HCT116 (cell line): Measurements from ENCODE around the gene ATF7. TPM values are rescaled to one million over a fixed set of nuclear protein-coding genes. Genes with fewer than 3 reads are reported as not detected.

Experiments
- ATAC-seq: fragments of 200-7000 bp; cut with Tn5 transposase; 2 replicates; pipeline ENCODE4 v1.9.1; 2020; ENCODE audit warnings: mild to moderate bottlenecking, moderate library complexity
- BruUV-seq: library from RNA; stranded (reverse); fragments of 400-500 nt; replicated peaks from 2 replicates; lab custom pipeline; 2021; lab: Mats Ljungman, UMichigan
- CTCF ChIA-PET: fragments of 300-600 bp; sonication (Branson Sonifier 250); formaldehyde crosslinking; loops from one replicate; lab custom pipeline; 2021; ENCODE audit warnings: antibody characterized with exemption; lab: Charles Lee
- POLR2A ChIA-PET: fragments of 300-600, 350-600 bp; sonication (Branson Sonifier 250); formaldehyde crosslinking; loops from one replicate; lab custom pipeline; 2021; ENCODE audit warnings: antibody characterized with exemption; lab: Charles Lee
- RAD21 ChIA-PET, 2 experiments: fragments of 300-600 bp; sonication (Branson Sonifier 250); formaldehyde crosslinking; loops; one replicate each; lab custom pipeline; 2023; ENCODE audit warnings: low total read pairs in 2 of 2; ENCODE audit not compliant: uncharacterized antibody in 2 of 2, unreplicated experiment in 2 of 2, low non-redundant PET in 1 of 2; lab: Charles Lee
- DNase-seq: peaks from one replicate; pipeline ENCODE4 v3.0.0-alpha.2; 2010; ENCODE audit warnings: low read depth, low spot score
- H2AFZ ChIP-seq: fragments of 200-600 bp; shearing (Covaris generic), sonication (generic); 2 replicates; pipeline ENCODE4 v1.6.1; 2017; ENCODE audit warnings: low read depth, mixed run types, mixed read lengths, antibody characterized with exemption, low read length; ENCODE audit not compliant: poor library complexity, severe bottlenecking
- H3K27ac ChIP-seq: 2 replicates; pipeline ENCODE4 v1.5.1; 2012; ENCODE audit warnings: low read depth, low read length
- H3K27me3 ChIP-seq: fragments of 200-600 bp; sonication (generic); 2 replicates; pipeline ENCODE4 v1.6.1; 2016; ENCODE audit warnings: mixed run types, low read length, mixed read lengths; ENCODE audit not compliant: insufficient read depth
- H3K36me3 ChIP-seq, 2 experiments: fragments of 200-500 bp in 1 of 2; fragments of 200-600 bp in 1 of 2; sonication (Bioruptor generic) in 1 of 2; sonication (generic) in 1 of 2; 2 replicates each; pipeline versions ENCODE4 v1.5.1 to v1.6.1; 2014 to 2016; ENCODE audit warnings: low read length in 2 of 2, inconsistent platforms in 1 of 2, mixed read lengths in 1 of 2, mixed run types in 1 of 2; ENCODE audit not compliant: insufficient read depth in 2 of 2, control insufficient read depth in 1 of 2
- H3K4me1 ChIP-seq, 2 experiments: fragments of 200-600 bp in 1 of 2; sonication (generic) in 1 of 2; 2 replicates each; pipeline versions ENCODE4 v1.5.1 to v1.6.1; 2012 to 2017; ENCODE audit warnings: low read length in 2 of 2, inconsistent platforms in 1 of 2, mild to moderate bottlenecking in 1 of 2, mixed read lengths in 1 of 2, mixed run types in 1 of 2, moderate library complexity in 1 of 2; ENCODE audit not compliant: insufficient read depth in 2 of 2, control insufficient read depth in 1 of 2
- H3K4me2 ChIP-seq: fragments of 200-600 bp; sonication (generic); 2 replicates; pipeline ENCODE4 v1.6.1; 2017; ENCODE audit warnings: mixed run types, low read length, mixed read lengths
- H3K4me3 ChIP-seq, 2 experiments: fragments of 200-600 bp in 1 of 2; sonication (generic) in 1 of 2; replicated peaks in 1 of 2; 2 replicates each; pipeline ENCODE4 v1.5.1; 2011 to 2016; ENCODE audit warnings: low read length in 2 of 2, control low read depth in 1 of 2, low read depth in 1 of 2, mild to moderate bottlenecking in 1 of 2, mixed read lengths in 1 of 2, mixed run types in 1 of 2
- H3K79me2 ChIP-seq: fragments of 200-600 bp; sonication (generic); 2 replicates; pipeline ENCODE4 v1.6.1; 2017; ENCODE audit warnings: mild to moderate bottlenecking, mixed run types, low read length, moderate library complexity, mixed read lengths; ENCODE audit not compliant: insufficient read depth
- H3K9ac ChIP-seq: fragments of 200-600 bp; sonication (generic); 2 replicates; pipeline ENCODE4 v1.6.1; 2016; ENCODE audit warnings: low read length, mixed read lengths
- H3K9me2 ChIP-seq: fragments of 200-600 bp; sonication (generic), shearing (Covaris generic); 2 replicates; pipeline ENCODE4 v1.6.1; 2017; ENCODE audit warnings: mixed run types, mild to moderate bottlenecking, moderate library complexity; ENCODE audit not compliant: insufficient read depth
- H3K9me3 ChIP-seq, 2 experiments: fragments of 200-500 bp in 1 of 2; fragments of 200-600 bp in 1 of 2; sonication (Bioruptor generic) in 1 of 2; sonication (generic) in 1 of 2; 2 replicates each; pipeline ENCODE4 v1.6.1; 2014 to 2017; ENCODE audit warnings: low read length in 2 of 2, mixed read lengths in 2 of 2, inconsistent platforms in 1 of 2, low read depth in 1 of 2, mild to moderate bottlenecking in 1 of 2, mixed run types in 1 of 2, moderate library complexity in 1 of 2; ENCODE audit not compliant: control insufficient read depth in 1 of 2, insufficient read depth in 1 of 2
- H4K20me1 ChIP-seq: fragments of 200-600 bp; sonication (generic), shearing (Covaris generic); 2 replicates; pipeline ENCODE4 v1.6.1; 2017; ENCODE audit warnings: mixed run types, mild to moderate bottlenecking, moderate library complexity; ENCODE audit not compliant: insufficient read depth
- ATF3 ChIP-seq: IDR thresholded peaks from 2 replicates; pipeline ENCODE4 v1.6.1; 2012
- CBX3 ChIP-seq: IDR thresholded peaks from 2 replicates; pipeline ENCODE4 v1.6.1; 2012; ENCODE audit warnings: low read depth
- CEBPB ChIP-seq: IDR thresholded peaks from 2 replicates; pipeline ENCODE4 v1.6.1; 2012; ENCODE audit warnings: low read depth
- EGR1 ChIP-seq: IDR thresholded peaks from 2 replicates; pipeline ENCODE4 v1.6.1; 2012; ENCODE audit warnings: low read depth
- EZH2 ChIP-seq: fragments of 200-600 bp; sonication (generic); IDR thresholded peaks from 2 replicates; pipeline ENCODE4 v1.6.1; 2017; ENCODE audit warnings: antibody characterized with exemption, mixed run types
- FOSL1 ChIP-seq: IDR thresholded peaks from 2 replicates; pipeline ENCODE4 v1.6.1; 2012; ENCODE audit warnings: low read depth
- JUND ChIP-seq: IDR thresholded peaks from 2 replicates; pipeline ENCODE4 v1.6.1; 2012
- MAX ChIP-seq: IDR thresholded peaks from 2 replicates; pipeline ENCODE4 v1.6.1; 2012
- REST ChIP-seq: IDR thresholded peaks from 2 replicates; pipeline ENCODE4 v1.6.1; 2012; ENCODE audit warnings: low read depth
- TCF7L2 ChIP-seq: IDR thresholded peaks from 2 replicates; pipeline ENCODE4 v1.7.0; 2011; ENCODE audit warnings: borderline replicate concordance, inconsistent platforms; ENCODE audit not compliant: insufficient read depth, insufficient read length; ENCODE audit errors: extremely low read depth
- YY1 ChIP-seq: IDR thresholded peaks from 2 replicates; pipeline ENCODE4 v1.6.1; 2011; ENCODE audit warnings: low read length, low read depth, moderate library complexity, mild to moderate bottlenecking; ENCODE audit not compliant: insufficient replicate concordance; ENCODE audit errors: extremely low read depth
- ZBTB33 ChIP-seq: IDR thresholded peaks from 2 replicates; pipeline ENCODE4 v1.6.1; 2011; ENCODE audit warnings: mild to moderate bottlenecking, low read length, moderate library complexity; ENCODE audit not compliant: insufficient replicate concordance; ENCODE audit errors: extremely low read depth
- ZFX ChIP-seq: fragments of 450-650 bp; IDR thresholded peaks from 2 replicates; pipeline ENCODE4 v1.6.1; 2017
- ZNF274 ChIP-seq: fragments of 200-500 bp; sonication (Bioruptor generic); IDR thresholded peaks from 2 replicates; pipeline ENCODE4 v1.6.1; 2014; ENCODE audit warnings: mild to moderate bottlenecking, low read depth, low read length, inconsistent platforms
- intact Hi-C: fragments of 100-400 bp; cut with micrococcal nuclease; formaldehyde crosslinking; loops from 2 replicates; pipeline ENCODE4 v1.10.0; 2022
- total RNA-seq: library from RNA; stranded (reverse); gene quantifications from one replicate; pipeline ENCODE4 v1.2.1, GENCODE V29; 2021; ENCODE audit not compliant: unreplicated experiment

ATF7 gene
- total RNA-seq, 1 experiment from 2014 or later, result 24.0 TPM

- BruUV-seq, result no TSS peak
- H2AFZ ChIP-seq, result no peak overlapping the region
- H3K36me3 ChIP-seq, result no peaks in the 10 kb centered on the region
- no peak overlapping the region for H3K9ac ChIP-seq
- no peak for TF ChIP-seq JUND
- TF ChIP-seq ZFX, result no peak
- TF ChIP-seq CBX3, result no peak
- TF ChIP-seq MAX, result no peak
- no peak for TF ChIP-seq FOSL1
- TF ChIP-seq ATF3, result no peak
- TF ChIP-seq, all 23 proteins: peak for 0
- H3K79me2 ChIP-seq, result no peaks in the 10 kb centered on the region
- no peak overlapping the region for H3K4me2 ChIP-seq
- no peak overlapping the region for H3K27ac ChIP-seq
- RAD21 ChIA-PET, result no interaction called here
- no peak overlapping the region for H3K4me3 ChIP-seq
- no peaks in the 10 kb centered on the region for H3K9me2 ChIP-seq
- H3K4me1 ChIP-seq, result no peaks in the 10 kb centered on the region
- intact Hi-C loops, result no loop called here
- POLR2A ChIA-PET, result no interaction called here
- DNase-seq, result no peak
- ATAC-seq, result no peak
- no peaks in the 10 kb centered on the region for H4K20me1 ChIP-seq
- CTCF ChIA-PET, result no interaction called here
- H3K27me3 ChIP-seq, result no peaks in the 10 kb centered on the region
- H3K9me3 ChIP-seq, result no peaks in the 10 kb centered on the region
Observed at GRCh38 chr12:53638057-53638456, 11.9 kb upstream of the ATF7 start.

GRCh38 chr12:53636641-53637040 is 10.5 kb upstream of the ATF7 start:
- ATAC-seq, result no peak
- no peak overlapping the region for H3K9ac ChIP-seq
- no peaks in the 10 kb centered on the region for H3K9me2 ChIP-seq
- H4K20me1 ChIP-seq, result no peaks in the 10 kb centered on the region
- H3K4me1 ChIP-seq, result no peaks in the 10 kb centered on the region
- ChIA-PET CTCF (no interaction called here), RAD21 (no interaction called here), POLR2A (interaction anchor here (0.7 kb wide), 1 partner anchor 63 kb away, joined by 4 read pairs; no protein-coding TSS in a partner anchor)
- no peak overlapping the region for H3K4me3 ChIP-seq
- H3K27ac ChIP-seq, result no peak overlapping the region
- no TSS peak for BruUV-seq
- no peak for DNase-seq
- intact Hi-C loops, result no loop called here
- no peaks in the 10 kb centered on the region for H3K9me3 ChIP-seq
- no peak overlapping the region for H2AFZ ChIP-seq
- no peaks in the 10 kb centered on the region for H3K36me3 ChIP-seq
- H3K27me3 ChIP-seq, result no peaks in the 10 kb centered on the region
- H3K79me2 ChIP-seq, result no peaks in the 10 kb centered on the region
- no peak overlapping the region for H3K4me2 ChIP-seq
- TF ChIP-seq ATF3, result no peak
- no peak for TF ChIP-seq EGR1
- TF ChIP-seq ZNF274, result no peak
- TF ChIP-seq MAX, result no peak
- no peak for TF ChIP-seq ZFX
- TF ChIP-seq CEBPB, result no peak
- TF ChIP-seq ZBTB33, result no peak
- no peak for TF ChIP-seq EZH2
- TF ChIP-seq CBX3, result no peak
- TF ChIP-seq REST, result no peak
- TF ChIP-seq TCF7L2, result no peak
- TF ChIP-seq YY1, result no peak
